AG04449 (cell line): ENCODE measurements around the gene MYOM3.

Experiments
- CTCF ChIA-PET: fragments of 350-600 bp; formaldehyde crosslinking; extraction: SDS; loops from one replicate; lab custom pipeline; 2021; ENCODE audit warnings: antibody characterized with exemption; lab: Yijun Ruan, JAX
- POLR2A ChIA-PET: fragments of 400-600, 350-600 bp; formaldehyde crosslinking; extraction: SDS; loops from one replicate; lab custom pipeline; 2020; ENCODE audit warnings: antibody characterized with exemption, inconsistent platforms; lab: Yijun Ruan, JAX
- DNase-seq: peaks from one replicate; pipeline ENCODE4 v3.0.0-alpha.2; 2010; ENCODE audit warnings: low read depth, low spot score
- H3K4me3 ChIP-seq: 2 replicates; pipeline ENCODE4 v1.5.1; 2011; ENCODE audit warnings: low read depth, mild to moderate bottlenecking, control low read depth, low read length
- TF ChIP-seq, protein P1 (sequence below): IDR thresholded peaks from one replicate; pipeline ENCODE4 v1.5.1; 2011; ENCODE audit warnings: mild to moderate bottlenecking, moderate library complexity, low read length, control low read depth, inconsistent platforms; ENCODE audit not compliant: insufficient read depth; ENCODE audit errors: missing control alignments

The MYOM3 gene

GRCh38 chr1:24125456-24125855, 13.5 kb upstream of the MYOM3 start:
- DNase-seq, result no peak
- TF ChIP-seq, protein P1, sequence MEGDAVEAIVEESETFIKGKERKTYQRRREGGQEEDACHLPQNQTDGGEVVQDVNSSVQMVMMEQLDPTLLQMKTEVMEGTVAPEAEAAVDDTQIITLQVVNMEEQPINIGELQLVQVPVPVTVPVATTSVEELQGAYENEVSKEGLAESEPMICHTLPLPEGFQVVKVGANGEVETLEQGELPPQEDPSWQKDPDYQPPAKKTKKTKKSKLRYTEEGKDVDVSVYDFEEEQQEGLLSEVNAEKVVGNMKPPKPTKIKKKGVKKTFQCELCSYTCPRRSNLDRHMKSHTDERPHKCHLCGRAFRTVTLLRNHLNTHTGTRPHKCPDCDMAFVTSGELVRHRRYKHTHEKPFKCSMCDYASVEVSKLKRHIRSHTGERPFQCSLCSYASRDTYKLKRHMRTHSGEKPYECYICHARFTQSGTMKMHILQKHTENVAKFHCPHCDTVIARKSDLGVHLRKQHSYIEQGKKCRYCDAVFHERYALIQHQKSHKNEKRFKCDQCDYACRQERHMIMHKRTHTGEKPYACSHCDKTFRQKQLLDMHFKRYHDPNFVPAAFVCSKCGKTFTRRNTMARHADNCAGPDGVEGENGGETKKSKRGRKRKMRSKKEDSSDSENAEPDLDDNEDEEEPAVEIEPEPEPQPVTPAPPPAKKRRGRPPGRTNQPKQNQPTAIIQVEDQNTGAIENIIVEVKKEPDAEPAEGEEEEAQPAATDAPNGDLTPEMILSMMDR, result no peak
- H3K4me3 ChIP-seq, result no peak overlapping the region
- POLR2A ChIA-PET, result no interaction called here
- CTCF ChIA-PET, result interaction anchor here (1.0 to 3.6 kb wide), 6 partner anchors 11 to 267 kb away, joined by 3 to 21 read pairs (median 6); partner anchors contain the start of gene MYOM3

DNA sequence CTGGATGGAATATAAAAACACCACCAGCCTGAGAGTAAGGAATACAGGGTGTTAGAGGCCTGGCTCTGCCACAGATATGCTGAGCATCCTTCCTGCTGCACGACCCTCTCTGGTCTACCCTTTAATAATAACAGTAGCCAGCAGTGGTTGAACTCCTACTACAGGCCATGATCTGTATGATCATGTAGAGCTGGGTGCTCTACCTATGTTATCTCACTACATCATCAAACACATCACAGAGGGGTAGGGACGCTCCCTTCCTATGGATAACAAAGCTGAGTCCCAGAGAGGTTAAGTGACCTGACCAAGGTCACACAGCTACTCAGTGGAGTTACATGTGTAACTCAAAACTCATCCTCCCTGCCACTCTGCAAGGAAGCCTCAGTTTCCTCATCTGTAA, 13.0 kb upstream of the MYOM3 start:
- H3K4me3 ChIP-seq, result no peak overlapping the region
- ChIA-PET POLR2A (no interaction called here), CTCF (interaction anchor here (2.2 to 3.6 kb wide), 4 partner anchors 11 to 266 kb away, joined by 6 to 21 read pairs (median 7); partner anchors contain the start of gene MYOM3)
- TF ChIP-seq, protein P1, result no peak
- no peak for DNase-seq

GRCh38 chr1:24123611-24124010, 11.7 kb upstream of the MYOM3 start:
- TF ChIP-seq, protein P1, result no peak
- ChIA-PET CTCF (no interaction called here), POLR2A (no interaction called here)
- no peak for DNase-seq
- no peak overlapping the region for H3K4me3 ChIP-seq

- H3K4me3 ChIP-seq, result no peak overlapping the region
- POLR2A ChIA-PET, result no interaction called here
- CTCF ChIA-PET, result no interaction called here
- TF ChIP-seq, protein P1, result no peak
- no peak for DNase-seq
Measured at GRCh38 chr1:24122776-24123175, 10.8 kb upstream of the MYOM3 start.

DNA sequence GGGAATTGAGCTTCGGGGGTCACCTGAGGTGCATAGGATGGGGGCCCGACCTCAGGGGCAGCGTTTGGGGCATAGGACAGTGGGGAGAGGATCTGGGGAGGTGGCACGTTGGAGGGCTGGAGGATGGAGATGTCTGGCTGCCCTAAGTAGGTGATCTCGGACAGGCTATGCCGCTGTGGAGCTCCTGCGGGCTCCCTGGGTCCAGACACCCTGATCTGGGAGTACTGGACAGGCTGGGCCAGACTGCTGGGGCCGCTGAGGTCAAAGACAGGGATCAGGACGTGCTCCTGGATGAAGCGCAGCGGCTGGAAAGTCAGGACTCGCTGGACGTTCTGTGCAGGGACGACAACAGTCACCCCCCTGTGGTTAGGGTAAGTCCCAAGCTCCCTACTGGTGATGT, 9.5 kb upstream of the MYOM3 start:
- DNase-seq, result no peak
- POLR2A ChIA-PET, result no interaction called here
- TF ChIP-seq, protein P1, result no peak
- CTCF ChIA-PET, result interaction anchor here (1.5 to 3.2 kb wide), 2 partner anchors 12 to 29 kb away, joined by 4 to 16 read pairs; no protein-coding TSS in a partner anchor
- no peak overlapping the region for H3K4me3 ChIP-seq

GRCh38 chr1:24120965-24121364, 9.0 kb upstream of the MYOM3 start:
- ChIA-PET CTCF (interaction anchor here (1.0 to 3.2 kb wide), 5 partner anchors 13 to 283 kb away, joined by 3 to 16 read pairs (median 4); no protein-coding TSS in a partner anchor), POLR2A (no interaction called here)
- no peak overlapping the region for H3K4me3 ChIP-seq
- no peak for DNase-seq
- TF ChIP-seq, protein P1, result no peak
